Endodermal cell (in vitro differentiated cells): Measurements from ENCODE around the gene SH3GL2. TPM values are rescaled to one million over a fixed set of nuclear protein-coding genes. Genes with fewer than 3 reads are reported as not detected.

Experiments used
- DNase-seq: peaks from one replicate; pipeline ENCODE4 v3.0.0-alpha.2; 2017
- H3K27ac ChIP-seq: 2 replicates; pipeline ENCODE4 v1.5.1; 2013; ENCODE audit warnings: mild to moderate bottlenecking, low read depth, low read length, moderate library complexity
- H3K27me3 ChIP-seq: 2 replicates; pipeline ENCODE4 v1.6.1; 2013; ENCODE audit warnings: mild to moderate bottlenecking, low read length, moderate library complexity; ENCODE audit not compliant: insufficient read depth, control insufficient read depth, poor library complexity, severe bottlenecking
- H3K36me3 ChIP-seq: 2 replicates; pipeline ENCODE4 v1.7.0; 2013; ENCODE audit warnings: mild to moderate bottlenecking, low read length, moderate library complexity; ENCODE audit not compliant: control insufficient read depth, insufficient read depth
- H3K4me1 ChIP-seq: one replicate; pipeline ENCODE4 v1.7.0; 2013; ENCODE audit warnings: low read length; ENCODE audit not compliant: control insufficient read depth, insufficient read depth
- H3K4me3 ChIP-seq: 2 replicates; pipeline ENCODE4 v1.5.1; 2013; ENCODE audit warnings: mild to moderate bottlenecking, low read length, moderate library complexity
- H3K9ac ChIP-seq: 2 replicates; pipeline ENCODE4 v1.6.1; 2013; ENCODE audit warnings: mild to moderate bottlenecking, low read length, moderate library complexity; ENCODE audit not compliant: poor library complexity, severe bottlenecking; ENCODE audit errors: extremely low read depth
- H3K9me3 ChIP-seq: 2 replicates; pipeline ENCODE4 v1.6.1; 2013; ENCODE audit warnings: mild to moderate bottlenecking, low read length, moderate library complexity; ENCODE audit not compliant: control insufficient read depth
- H3K27ac Mint-ChIP-seq: 2 replicates; pipeline ENCODE4 v1.8.0; 2020; ENCODE audit warnings: mixed read lengths
- H3K27me3 Mint-ChIP-seq: 2 replicates; pipeline ENCODE4 v1.8.0; 2021; ENCODE audit warnings: mild to moderate bottlenecking, mixed read lengths; ENCODE audit not compliant: insufficient read depth
- H3K36me3 Mint-ChIP-seq: 2 replicates; pipeline ENCODE4 v1.8.0; 2020; ENCODE audit warnings: low read depth, mixed read lengths
- H3K4me1 Mint-ChIP-seq: 2 replicates; pipeline ENCODE4 v1.8.0; 2020; ENCODE audit warnings: mixed read lengths
- H3K4me3 Mint-ChIP-seq: 2 replicates; pipeline ENCODE4 v1.8.0; 2020; ENCODE audit warnings: mild to moderate bottlenecking, moderate library complexity, mixed read lengths
- H3K9me3 Mint-ChIP-seq: 2 replicates; pipeline ENCODE4 v1.8.0; 2020; ENCODE audit warnings: mild to moderate bottlenecking, mixed read lengths
- WGBS, 2 experiments: methylation state at CpG; one replicate each; pipeline versions ENCODE4 v1.1.5 to v1.1.7; 2013; ENCODE audit warnings: missing lambda C conversion rate in 2 of 2, mixed read lengths in 1 of 2; ENCODE audit not compliant: insufficient coverage in 1 of 2, insufficient read length in 1 of 2; 5-methylcytosine and 5-hydroxymethylcytosine counted together
- total RNA-seq, 2 donors: library from RNA; stranded (reverse); fragmentation: NEBNext Ultra II Directional in 1 of 2; extraction: Animal tissue kit (Norgen Biotek cat#: 25700) in 1 of 2; gene quantifications; 2 replicates in 1 of 2; 3 replicates in 1 of 2; pipeline ENCODE4 v1.2.1, GENCODE V29; 2021
- TF ChIP-seq, protein P1 (sequence below): fragments of 200-600 bp; sonication (generic); conservative IDR thresholded peaks from 2 replicates; pipeline ENCODE4 v1.5.0; 2021; ENCODE audit warnings: antibody characterized with exemption, mild to moderate bottlenecking

Gene SH3GL2
- total RNA-seq, 2 donors from 2014 or later, result 3.7 to 7.7 TPM

DNA sequence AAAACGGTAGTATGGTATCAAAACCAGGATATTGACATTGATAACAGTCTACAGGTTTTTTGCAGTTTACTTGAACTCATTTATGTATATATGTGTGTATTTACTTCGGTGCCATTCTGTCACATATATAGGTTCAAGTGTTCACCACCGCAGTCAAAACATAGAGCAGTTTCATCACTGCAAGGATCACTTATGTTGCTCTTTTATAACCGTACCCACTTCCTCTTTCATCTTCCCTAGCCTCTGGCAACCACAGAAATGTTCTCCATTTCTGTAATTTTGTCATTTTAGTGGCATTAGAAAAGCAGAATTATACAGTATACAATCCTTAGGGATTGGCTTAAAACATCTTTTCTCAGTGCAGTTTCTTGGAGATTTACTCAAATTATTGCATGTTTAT is 90.3 kb downstream of the SH3GL2 start:
- H3K9me3 ChIP-seq, result no peaks in the 10 kb centered on the region
- no peaks in the 10 kb centered on the region for H3K27me3 ChIP-seq
- TF ChIP-seq, protein P1, sequence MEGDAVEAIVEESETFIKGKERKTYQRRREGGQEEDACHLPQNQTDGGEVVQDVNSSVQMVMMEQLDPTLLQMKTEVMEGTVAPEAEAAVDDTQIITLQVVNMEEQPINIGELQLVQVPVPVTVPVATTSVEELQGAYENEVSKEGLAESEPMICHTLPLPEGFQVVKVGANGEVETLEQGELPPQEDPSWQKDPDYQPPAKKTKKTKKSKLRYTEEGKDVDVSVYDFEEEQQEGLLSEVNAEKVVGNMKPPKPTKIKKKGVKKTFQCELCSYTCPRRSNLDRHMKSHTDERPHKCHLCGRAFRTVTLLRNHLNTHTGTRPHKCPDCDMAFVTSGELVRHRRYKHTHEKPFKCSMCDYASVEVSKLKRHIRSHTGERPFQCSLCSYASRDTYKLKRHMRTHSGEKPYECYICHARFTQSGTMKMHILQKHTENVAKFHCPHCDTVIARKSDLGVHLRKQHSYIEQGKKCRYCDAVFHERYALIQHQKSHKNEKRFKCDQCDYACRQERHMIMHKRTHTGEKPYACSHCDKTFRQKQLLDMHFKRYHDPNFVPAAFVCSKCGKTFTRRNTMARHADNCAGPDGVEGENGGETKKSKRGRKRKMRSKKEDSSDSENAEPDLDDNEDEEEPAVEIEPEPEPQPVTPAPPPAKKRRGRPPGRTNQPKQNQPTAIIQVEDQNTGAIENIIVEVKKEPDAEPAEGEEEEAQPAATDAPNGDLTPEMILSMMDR, result no peak
- no peak overlapping the region for H3K27ac Mint-ChIP-seq
- no peak overlapping the region for H3K4me3 ChIP-seq
- no peaks in the 10 kb centered on the region for H3K36me3 ChIP-seq
- H3K9ac ChIP-seq, result no peak overlapping the region
- no peak for DNase-seq
- WGBS, 2 experiments, result 82 to 88% methylated on average over 4 of the region's 4 CpGs
- H3K4me1 Mint-ChIP-seq, result peaks cover 4% of the 10 kb centered on the region
- no peaks in the 10 kb centered on the region for H3K27me3 Mint-ChIP-seq
- H3K4me1 ChIP-seq, result no peaks in the 10 kb centered on the region
- H3K4me3 Mint-ChIP-seq, result no peak overlapping the region
- no peak overlapping the region for H3K27ac ChIP-seq
- no peaks in the 10 kb centered on the region for H3K36me3 Mint-ChIP-seq
- no peaks in the 10 kb centered on the region for H3K9me3 Mint-ChIP-seq

DNA sequence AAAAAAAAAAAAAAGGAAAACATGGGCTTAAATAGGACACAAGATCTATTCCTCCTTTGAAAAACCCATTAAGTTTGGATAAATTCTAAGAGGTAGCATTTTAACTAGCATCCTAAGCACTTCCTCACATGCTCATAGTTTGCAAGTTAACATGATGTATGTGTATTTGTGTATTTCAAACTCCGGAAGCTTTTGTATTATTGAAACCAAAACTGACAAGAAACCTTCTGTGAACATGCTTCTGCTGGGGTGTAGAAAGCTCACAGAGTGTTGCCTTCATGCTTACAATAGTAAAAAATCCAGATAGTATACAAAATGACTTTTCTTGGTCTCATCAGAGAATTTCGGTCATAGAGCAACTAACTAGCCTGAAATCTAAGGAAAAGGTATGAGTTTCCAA is 103.8 kb downstream of the SH3GL2 start:
- Mint-ChIP-seq H3K4me3 (no peak overlapping the region), H3K9me3 (peaks cover 17% of the 10 kb centered on the region), H3K27me3 (no peaks in the 10 kb centered on the region), H3K36me3 (no peaks in the 10 kb centered on the region), H3K27ac (no peak overlapping the region), H3K4me1 (no peaks in the 10 kb centered on the region)
- no peak overlapping the region for H3K4me3 ChIP-seq
- no peaks in the 10 kb centered on the region for H3K36me3 ChIP-seq
- no peak overlapping the region for H3K27ac ChIP-seq
- H3K9me3 ChIP-seq, result no peaks in the 10 kb centered on the region
- no peaks in the 10 kb centered on the region for H3K27me3 ChIP-seq
- H3K9ac ChIP-seq, result no peak overlapping the region
- no peak for DNase-seq
- no peaks in the 10 kb centered on the region for H3K4me1 ChIP-seq
- TF ChIP-seq, protein P1, result no peak
- 94 to 100% methylated on average over 1 to 2 of the region's 2 CpGs for whole genome bisulfite sequencing, 2 experiments

DNA sequence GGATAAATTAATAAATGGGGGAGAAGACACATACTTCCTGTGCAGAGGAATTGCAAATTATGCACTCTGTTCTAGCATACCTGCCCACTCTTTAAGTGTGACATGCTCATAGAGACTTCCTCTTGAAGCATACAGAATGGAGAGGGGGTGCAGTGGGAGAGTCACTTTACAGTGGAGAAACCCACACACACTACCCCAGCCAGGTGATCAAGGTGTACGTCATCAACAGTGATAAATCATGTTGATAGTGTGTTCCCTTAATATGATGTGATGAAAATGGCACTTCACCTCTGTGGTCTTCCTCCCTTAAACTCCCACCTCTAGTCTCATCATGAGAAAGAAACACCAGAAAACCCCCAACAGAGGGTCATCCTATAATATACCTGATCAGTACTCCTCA is 110.0 kb downstream of the SH3GL2 start:
- Mint-ChIP-seq H3K27me3 (no peaks in the 10 kb centered on the region), H3K9me3 (peaks cover 8% of the 10 kb centered on the region), H3K4me1 (no peaks in the 10 kb centered on the region), H3K4me3 (no peak overlapping the region), H3K36me3 (no peaks in the 10 kb centered on the region), H3K27ac (no peak overlapping the region)
- no peak overlapping the region for H3K27ac ChIP-seq
- TF ChIP-seq, protein P1, result no peak
- H3K4me3 ChIP-seq, result no peak overlapping the region
- H3K4me1 ChIP-seq, result no peaks in the 10 kb centered on the region
- no peaks in the 10 kb centered on the region for H3K27me3 ChIP-seq
- DNase-seq, result no peak
- WGBS, 2 experiments, result no CpG with 5 or more reads among the region's 1 CpG
- no peak overlapping the region for H3K9ac ChIP-seq
- H3K36me3 ChIP-seq, result no peaks in the 10 kb centered on the region
- no peaks in the 10 kb centered on the region for H3K9me3 ChIP-seq
